NCI-H2227 (cell line): ENCODE measurements around the gene RITA1.
A peak's percentile ranks its signal among the peaks of the same experiment; 100 is the strongest.
"Not testable (repeated sequence)": the region's sequence is repeated elsewhere in the genome, so short reads cannot be mapped to it uniquely, and the experiment has no call there.

ENCODE experiments used
- DNase-seq: peaks from one replicate; lab custom pipeline; 2025; ENCODE audit not compliant: unreplicated experiment; lab: John Stamatoyannopoulos, UW

The RITA1 gene

DNA sequence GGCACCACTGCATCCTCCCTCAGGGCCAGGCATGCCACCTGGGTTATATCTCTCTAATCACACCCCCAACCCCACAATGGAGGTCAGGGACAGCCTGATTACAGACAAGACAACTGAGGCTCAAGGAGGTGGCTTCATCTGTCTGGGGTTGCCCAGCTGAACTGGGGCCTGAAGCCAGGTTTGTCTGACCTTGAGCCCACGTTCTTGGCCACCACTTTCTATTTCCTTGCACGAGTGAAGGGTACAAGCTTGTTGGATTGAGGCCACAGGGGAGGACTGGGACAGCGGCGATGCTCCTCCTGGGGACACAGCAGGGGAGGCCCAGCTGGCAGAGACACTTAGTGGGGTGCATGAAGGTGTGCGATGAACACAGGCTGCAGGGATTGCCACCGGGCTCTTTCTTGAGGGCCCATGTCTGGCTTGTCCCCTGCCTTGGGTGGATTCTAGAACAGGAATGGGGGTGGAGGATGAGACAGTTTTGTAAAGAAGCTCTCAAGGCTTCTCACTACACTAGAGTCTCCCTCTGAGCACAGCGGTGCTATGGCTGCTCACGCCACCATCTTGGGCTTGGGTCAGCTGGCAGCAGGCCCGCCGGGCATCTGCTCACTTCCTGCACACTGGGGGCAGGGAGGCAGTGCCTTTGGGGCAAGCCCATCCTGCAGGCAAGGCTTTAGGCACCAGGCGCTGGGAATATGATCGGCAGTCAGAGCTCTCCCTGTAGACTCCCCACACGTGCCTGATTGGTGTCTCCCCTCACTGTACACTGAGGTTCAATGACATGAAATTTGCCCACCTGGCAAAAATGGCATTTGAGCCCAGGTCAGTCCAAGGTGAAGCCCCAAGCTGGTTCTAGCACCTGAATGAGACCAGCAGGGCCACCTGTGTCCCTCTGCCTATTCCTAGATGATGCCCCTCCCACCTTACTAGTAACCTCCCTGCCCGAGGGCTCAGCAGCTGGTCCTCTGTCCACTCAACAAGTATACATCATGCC lies 16.0 kb downstream of the RITA1 start:
- no peak for DNase-seq

- DNase-seq, result no peak
These were observed 17.0 kb downstream of the RITA1 start for GRCh38 chr12:113202300-113203075.

GRCh38 chr12:113203852-113204760 lies 18.6 kb downstream of the RITA1 start:
- no peak for DNase-seq

- no peak for DNase-seq
These were observed 19.3 kb downstream of the RITA1 start for GRCh38 chr12:113204804-113205203.

DNA sequence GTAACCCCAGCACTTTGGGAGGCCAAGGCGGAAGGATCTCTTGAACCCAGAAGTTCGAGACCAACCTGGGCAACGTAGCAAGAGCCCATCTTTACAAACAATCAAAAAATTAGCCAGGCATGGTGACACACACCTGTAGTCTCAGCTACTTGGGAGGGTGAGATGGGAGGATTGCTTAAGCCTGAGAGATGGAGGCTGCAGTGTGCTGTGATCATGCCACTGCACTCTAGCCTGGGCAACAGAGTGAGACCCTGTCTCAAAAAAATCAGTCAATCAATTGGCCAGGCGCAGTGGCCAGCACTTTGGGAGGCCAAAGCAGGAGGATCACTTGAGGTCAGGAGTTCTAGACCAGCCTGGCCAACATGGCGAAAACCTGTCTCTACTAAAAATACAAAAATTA lies 21.3 kb downstream of the RITA1 start:
- DNase-seq, result not testable (repeated sequence)

DNA sequence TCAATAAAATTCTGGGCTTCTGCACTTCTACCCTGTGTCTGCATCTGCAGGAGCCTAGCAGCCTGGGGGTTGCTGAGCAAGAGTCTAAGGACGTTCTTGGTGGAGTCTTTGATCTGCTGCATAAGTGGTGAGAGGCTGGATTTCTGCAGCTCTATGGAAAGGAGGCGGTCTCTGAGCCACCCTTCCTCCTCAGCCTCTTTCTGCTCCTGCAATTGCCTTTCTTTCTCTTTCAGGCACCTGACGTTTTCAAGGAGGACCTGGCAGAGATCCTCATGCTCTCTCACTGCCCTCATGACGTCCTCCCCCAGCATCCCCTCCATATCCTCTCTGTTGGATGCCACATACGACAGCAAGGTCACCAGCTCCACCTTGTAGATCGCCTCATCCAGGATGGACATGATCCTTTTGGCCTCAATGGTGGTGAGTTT lies 22.1 kb downstream of the RITA1 start:
- no peak for DNase-seq

- no peak for DNase-seq
These were observed 22.8 kb downstream of the RITA1 start for GRCh38 chr12:113208041-113208934.

DNA sequence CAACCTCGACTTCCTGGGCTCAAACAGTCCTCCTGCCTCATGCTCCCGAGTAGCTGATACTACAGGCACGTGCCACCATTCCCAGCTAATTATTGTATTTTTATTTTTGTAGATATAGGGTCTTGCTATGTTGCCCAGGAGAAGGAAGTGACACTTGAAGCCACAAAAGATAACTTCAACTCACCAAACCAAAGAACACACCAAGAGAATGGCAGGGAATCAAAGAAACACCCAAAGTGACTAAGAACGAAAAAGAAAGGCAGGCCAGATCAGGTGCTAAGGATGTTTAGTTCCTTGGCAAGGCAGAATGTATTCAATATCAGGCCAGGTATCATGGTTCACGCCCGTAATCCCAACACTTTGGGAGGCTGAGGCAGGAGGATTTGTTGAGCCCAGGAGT lies 25.6 kb downstream of the RITA1 start:
- DNase-seq, result no peak

GRCh38 chr12:113214895-113215400 lies 29.4 kb downstream of the RITA1 start:
- no peak for DNase-seq

DNA sequence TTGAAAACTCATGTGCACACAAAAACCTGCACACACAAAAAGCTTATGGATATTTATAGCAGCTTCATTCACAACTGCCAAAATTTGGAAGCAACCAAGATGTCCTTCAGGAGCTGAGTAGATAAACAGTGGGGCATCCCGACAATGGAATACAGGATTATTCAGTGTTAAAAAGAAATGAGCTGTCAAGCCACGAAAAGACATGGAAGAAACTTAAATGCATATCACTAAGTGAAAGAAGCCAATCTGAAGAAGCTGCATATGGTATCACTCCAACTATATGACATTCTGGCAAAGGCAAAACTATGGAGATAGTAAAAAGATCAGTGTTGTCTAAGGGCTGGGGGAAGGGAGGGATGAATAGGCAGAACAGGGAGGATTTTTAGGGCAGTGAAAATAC lies 30.5 kb downstream of the RITA1 start:
- DNase-seq, result no peak

- DNase-seq, result peak; percentile 60
These were observed 35.2 kb downstream of the RITA1 start for GRCh38 chr12:113220593-113221180.

- DNase-seq, result peak; percentile 100
These were observed 35.9 kb downstream of the RITA1 start, which contains the start of gene TPCN1 for GRCh38 chr12:113221181-113221996. Gene TPCN1, plus strand, starts transcription at chr12:113221464. Its CDS starts 5,389 bp downstream, at chr12:113226853.

DNA sequence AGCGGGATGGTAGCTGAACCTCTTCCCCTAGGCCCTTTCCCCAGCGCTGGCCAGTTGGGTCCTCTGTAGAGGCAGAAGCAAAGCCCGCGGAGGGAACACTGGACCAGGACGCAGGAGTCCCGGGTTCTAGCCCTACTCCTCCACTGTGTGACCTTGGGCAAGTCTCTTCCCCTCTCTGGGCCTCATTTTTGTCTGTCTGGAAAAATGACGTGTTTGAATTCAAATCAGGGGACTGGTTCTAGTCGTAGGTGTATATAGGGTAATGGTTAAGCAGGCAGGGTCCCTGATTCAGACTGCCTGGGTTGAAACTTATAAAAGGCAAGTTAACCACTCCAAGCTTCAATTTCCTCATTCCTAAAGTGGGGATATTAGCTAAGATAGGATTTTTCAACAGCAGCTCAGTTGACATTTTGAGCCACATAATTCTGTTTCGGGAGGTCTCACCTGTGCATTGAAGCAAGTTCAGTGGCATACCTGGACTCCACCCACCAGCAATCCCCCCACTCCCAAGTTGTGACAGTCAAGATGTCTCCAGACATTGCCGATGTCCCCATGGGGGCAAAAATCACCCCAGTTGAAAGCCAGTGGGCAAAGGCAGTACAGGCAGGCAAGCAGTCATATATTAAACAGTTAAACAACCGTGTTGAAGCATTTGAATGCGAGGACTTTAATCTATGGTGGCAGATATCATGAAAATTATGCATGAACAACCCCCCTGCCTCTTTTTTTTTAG lies 36.6 kb downstream of the RITA1 start:
- DNase-seq, result no peak

GRCh38 chr12:113222730-113223531 lies 37.4 kb downstream of the RITA1 start:
- DNase-seq, result peak; percentile 44

- no peak for DNase-seq
These were observed 39.4 kb downstream of the RITA1 start for GRCh38 chr12:113224955-113225354.

DNA sequence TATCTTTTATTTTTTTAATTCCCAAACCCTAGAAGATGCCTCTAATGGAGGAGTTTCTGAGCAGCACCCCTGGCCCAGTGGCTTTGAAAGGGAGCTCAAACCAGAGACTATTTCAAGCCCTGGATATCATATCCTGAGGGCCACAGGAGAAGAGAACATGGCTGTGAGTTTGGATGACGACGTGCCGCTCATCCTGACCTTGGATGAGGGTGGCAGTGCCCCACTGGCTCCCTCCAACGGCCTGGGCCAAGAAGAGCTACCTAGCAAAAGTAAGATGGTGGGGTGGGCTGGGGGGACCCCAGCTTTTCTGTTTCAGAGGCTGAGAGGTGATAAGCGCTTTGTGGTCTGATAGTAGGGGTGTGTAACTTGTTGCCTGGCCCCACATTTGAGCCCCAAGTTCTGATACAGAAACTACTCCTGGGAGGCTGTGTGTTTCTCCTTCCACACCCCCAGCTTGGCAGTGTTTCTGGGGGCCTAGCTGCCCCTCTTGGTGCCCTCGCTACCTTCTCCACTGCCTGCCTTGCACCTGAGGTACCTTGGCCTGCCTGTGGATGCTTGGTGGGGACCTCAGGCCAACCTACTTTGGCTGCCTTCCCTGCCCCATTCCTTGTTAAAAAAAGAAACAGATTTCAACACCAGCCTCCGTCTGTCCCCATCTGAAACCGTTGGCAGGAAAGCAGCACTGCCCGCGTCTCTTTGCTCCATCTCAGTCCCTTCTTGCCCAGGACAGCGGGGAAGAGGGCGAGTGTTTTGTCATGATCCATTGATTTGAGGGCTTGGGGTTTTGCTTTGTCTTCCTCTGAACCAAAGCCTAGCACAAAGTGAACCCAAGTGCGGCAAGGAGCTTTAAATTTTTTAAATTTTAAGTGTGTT lies 41.4 kb downstream of the RITA1 start:
- no peak for DNase-seq
